Pons (tissue), 1 donor: ENCODE measurements around the gene DCAF5.
A peak's percentile ranks its signal among the peaks of the same experiment; 100 is the strongest.
"Not testable (repeated sequence)": the region's sequence is repeated elsewhere in the genome, so short reads cannot be mapped to it uniquely, and the experiment has no call there.

Experiments used
- DNase-seq: peaks from one replicate; pipeline ENCODE4 v3.0.0-alpha.2; 2016; ENCODE audit warnings: low spot score

DCAF5 gene

GRCh38 chr14:69152902-69153151, at the start of gene DCAF5:
Gene DCAF5 (minus strand): TSS chr14:69153119. CDS start chr14:69152978, 141 bp downstream.
- DNase-seq = no peak

GRCh38 chr14:69199786-69200185, 46.9 kb upstream of the DCAF5 start:
- no peak for DNase-seq

GRCh38 chr14:69193721-69194120, 40.8 kb upstream of the DCAF5 start:
- DNase-seq = no peak

GRCh38 chr14:69191340-69192111, 38.6 kb upstream of the DCAF5 start, which contains the start of gene EXD2:
Gene EXD2 (plus strand): TSS chr14:69191498. CDS start chr14:69209471, 17,973 bp downstream.
- DNase-seq = peak; percentile 86

GRCh38 chr14:69190191-69190590, 37.3 kb upstream of the DCAF5 start:
- DNase-seq = no peak

GRCh38 chr14:69183735-69184134, 30.8 kb upstream of the DCAF5 start:
- DNase-seq = no peak

GRCh38 chr14:69182580-69182979, 29.7 kb upstream of the DCAF5 start:
- DNase-seq = not testable (repeated sequence)

GRCh38 chr14:69181491-69181890, 28.6 kb upstream of the DCAF5 start:
- DNase-seq = no peak

GRCh38 chr14:69175130-69175529, 22.2 kb upstream of the DCAF5 start:
- DNase-seq = no peak

- DNase-seq = no peak
Observed at GRCh38 chr14:69171569-69171968, 18.6 kb upstream of the DCAF5 start.

GRCh38 chr14:69170839-69171238, 17.9 kb upstream of the DCAF5 start:
- no peak for DNase-seq

GRCh38 chr14:69165787-69166186, 12.9 kb upstream of the DCAF5 start:
- not testable (repeated sequence) for DNase-seq

GRCh38 chr14:69161590-69161989, 8.7 kb upstream of the DCAF5 start:
- no peak for DNase-seq

- no peak for DNase-seq
Observed at GRCh38 chr14:69156224-69156623, 3.3 kb upstream of the DCAF5 start.

GRCh38 chr14:69154779-69155178, 1.9 kb upstream of the DCAF5 start:
- DNase-seq = peak; percentile 33

- no peak for DNase-seq
Observed at GRCh38 chr14:69153873-69154270, 953 bp upstream of the DCAF5 start.

- peak; percentile 78 for DNase-seq
Observed at GRCh38 chr14:69153152-69153872, 393 bp upstream of the DCAF5 start.

- peak; percentile 35 for DNase-seq
Observed at GRCh38 chr14:69152181-69152901, 578 bp downstream of the DCAF5 start.

- DNase-seq = peak; percentile 61
Observed at GRCh38 chr14:69151458-69152180, 1.3 kb downstream of the DCAF5 start.

- no peak for DNase-seq
Observed at GRCh38 chr14:69149461-69150244, 3.3 kb downstream of the DCAF5 start.

GRCh38 chr14:69142101-69142500, 10.8 kb downstream of the DCAF5 start:
- no peak for DNase-seq
